Fibroblast of lung (primary cell): ENCODE results near the gene SMLR1. TPM values are rescaled to one million over a fixed set of nuclear protein-coding genes. Genes with fewer than 3 reads are reported as not detected.

ENCODE experiments used
- DNase-seq, 2 donors: peaks; one replicate each; pipeline versions ENCODE4 v3.0.0 to v3.0.0-alpha.2; 2010; ENCODE audit warnings: low read depth in 2 of 2
- H2AFZ ChIP-seq: 2 replicates; pipeline ENCODE4 v1.5.1; 2012; ENCODE audit warnings: low read length, control low read depth, inconsistent platforms
- H3K27ac ChIP-seq: 2 replicates; pipeline ENCODE4 v1.5.1; 2011; ENCODE audit warnings: low read length, control low read depth; ENCODE audit not compliant: insufficient read depth
- H3K27me3 ChIP-seq: 2 replicates; pipeline ENCODE4 v1.5.1; 2011; ENCODE audit warnings: mild to moderate bottlenecking, low read length; ENCODE audit not compliant: control insufficient read depth, insufficient read depth
- H3K36me3 ChIP-seq: 2 replicates; pipeline ENCODE4 v1.5.1; 2011; ENCODE audit warnings: low read length; ENCODE audit not compliant: control insufficient read depth, insufficient read depth
- H3K4me1 ChIP-seq: 2 replicates; pipeline ENCODE4 v1.5.1; 2011; ENCODE audit warnings: low read length; ENCODE audit not compliant: control insufficient read depth, insufficient read depth; ENCODE audit errors: extremely low read depth
- H3K4me2 ChIP-seq: 2 replicates; pipeline ENCODE4 v1.5.1; 2011; ENCODE audit warnings: low read length, control low read depth; ENCODE audit not compliant: insufficient read depth; ENCODE audit errors: extremely low read depth
- H3K4me3 ChIP-seq, 4 experiments: fragments of 200-600 bp in 1 of 4; sonication (generic) in 1 of 4; replicated peaks in 1 of 4; 2 replicates each; pipeline ENCODE4 v1.5.1; 2011 to 2016; ENCODE audit warnings: low read length in 4 of 4, low read depth in 3 of 4, mild to moderate bottlenecking in 3 of 4, control low read depth in 2 of 4, inconsistent platforms in 1 of 4, mixed read lengths in 1 of 4; ENCODE audit not compliant: insufficient read depth in 1 of 4; ENCODE audit errors: control extremely low read depth in 1 of 4
- H3K79me2 ChIP-seq: 2 replicates; pipeline ENCODE4 v1.5.1; 2012; ENCODE audit warnings: mild to moderate bottlenecking, low read length, inconsistent platforms; ENCODE audit not compliant: control insufficient read depth, insufficient read depth
- H3K9ac ChIP-seq: 2 replicates; pipeline ENCODE4 v1.5.1; 2011; ENCODE audit warnings: mild to moderate bottlenecking, low read length, control low read depth; ENCODE audit not compliant: insufficient read depth
- H3K9me3 ChIP-seq: 2 replicates; pipeline ENCODE4 v1.5.1; 2012; ENCODE audit warnings: low read depth, low read length; ENCODE audit not compliant: control insufficient read depth, insufficient read depth
- H4K20me1 ChIP-seq: 2 replicates; pipeline ENCODE4 v1.5.1; 2011; ENCODE audit warnings: low read length; ENCODE audit not compliant: control insufficient read depth, insufficient read depth; ENCODE audit errors: extremely low read depth
- EZH2 ChIP-seq: IDR thresholded peaks from 2 replicates; pipeline ENCODE4 v1.5.1; 2012; ENCODE audit warnings: low read length, control low read depth, mild to moderate bottlenecking; ENCODE audit errors: missing control alignments
- polyA plus RNA-seq, 2 donors: library from polyadenylated mRNA; depleted of rRNA in 1 of 2; stranded (reverse) in 1 of 2; unstranded in 1 of 2; fragments of >200 nt; gene quantifications; 2 replicates each; pipeline ENCODE4 v1.2.1, GENCODE V29; 2011 to 2012; ENCODE audit warnings: missing spikeins in 1 of 2
- total RNA-seq: library from RNA; depleted of rRNA; stranded (reverse); fragments of >200 nt; gene quantifications from 2 replicates; pipeline ENCODE4 v1.2.1, GENCODE V29; 2014
- TF ChIP-seq, protein P1 (sequence below), 2 donors: IDR thresholded peaks in 1 of 2; conservative IDR thresholded peaks in 1 of 2; 1 replicate in 1 of 2; 2 replicates in 1 of 2; pipeline ENCODE4 v1.5.1; 2011 to 2012; ENCODE audit warnings: low read length in 2 of 2, control low read depth in 1 of 2, inconsistent platforms in 1 of 2, low read depth in 1 of 2, mild to moderate bottlenecking in 1 of 2

Gene SMLR1
- total and polyA plus RNA-seq, 2 donors (not counting 1 experiment from before 2014, with no cell fraction given) = not detected

DNA sequence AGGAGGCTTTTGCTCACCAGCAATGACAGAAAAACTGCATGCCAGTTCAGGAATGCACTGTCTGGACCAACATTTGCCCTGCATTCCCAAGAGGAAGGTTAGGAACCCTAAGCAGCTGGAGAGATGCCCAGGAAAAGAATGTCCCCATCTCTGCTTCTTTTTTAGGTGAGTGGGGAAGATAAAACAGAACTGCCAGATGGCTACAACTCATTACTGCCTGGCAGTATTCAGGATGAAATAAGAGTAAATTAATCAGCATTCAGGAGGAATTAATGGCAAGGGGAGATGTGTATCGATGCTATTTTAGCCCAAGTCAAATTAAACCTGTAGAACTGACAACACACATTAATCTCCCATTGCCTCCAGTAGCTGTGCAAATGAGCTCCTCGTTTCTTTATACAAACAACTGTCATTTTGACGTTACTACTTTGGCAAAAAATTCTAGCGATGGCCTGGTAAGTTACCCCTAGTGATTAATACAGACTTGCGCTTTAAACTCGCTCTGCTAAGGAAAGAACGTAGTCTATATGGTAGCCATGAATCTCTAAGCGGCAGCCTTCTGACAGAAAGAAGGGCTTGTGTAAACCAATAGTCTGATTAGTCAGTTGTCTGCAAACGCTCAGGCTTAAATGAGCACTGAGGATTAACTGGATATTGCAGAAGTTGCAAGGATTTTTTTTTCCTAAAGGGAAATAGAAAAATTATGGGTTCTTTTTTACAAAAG lies 16.7 kb upstream of the SMLR1 start:
- Histone ChIP-seq H3K27me3 (no peaks in the 10 kb centered on the region), H2AFZ (no peak overlapping the region), H3K27ac (no peak overlapping the region), H3K4me2 (no peak overlapping the region), H3K9ac (no peak overlapping the region), H3K9me3 (no peaks in the 10 kb centered on the region), H3K4me1 (no peaks in the 10 kb centered on the region), H3K4me3 (no peak overlapping the region), H4K20me1 (no peaks in the 10 kb centered on the region), H3K79me2 (no peaks in the 10 kb centered on the region), H3K36me3 (no peaks in the 10 kb centered on the region)
- DNase-seq = peak; percentile 46 to 61
- no peak for TF ChIP-seq EZH2
- TF ChIP-seq, protein P1, sequence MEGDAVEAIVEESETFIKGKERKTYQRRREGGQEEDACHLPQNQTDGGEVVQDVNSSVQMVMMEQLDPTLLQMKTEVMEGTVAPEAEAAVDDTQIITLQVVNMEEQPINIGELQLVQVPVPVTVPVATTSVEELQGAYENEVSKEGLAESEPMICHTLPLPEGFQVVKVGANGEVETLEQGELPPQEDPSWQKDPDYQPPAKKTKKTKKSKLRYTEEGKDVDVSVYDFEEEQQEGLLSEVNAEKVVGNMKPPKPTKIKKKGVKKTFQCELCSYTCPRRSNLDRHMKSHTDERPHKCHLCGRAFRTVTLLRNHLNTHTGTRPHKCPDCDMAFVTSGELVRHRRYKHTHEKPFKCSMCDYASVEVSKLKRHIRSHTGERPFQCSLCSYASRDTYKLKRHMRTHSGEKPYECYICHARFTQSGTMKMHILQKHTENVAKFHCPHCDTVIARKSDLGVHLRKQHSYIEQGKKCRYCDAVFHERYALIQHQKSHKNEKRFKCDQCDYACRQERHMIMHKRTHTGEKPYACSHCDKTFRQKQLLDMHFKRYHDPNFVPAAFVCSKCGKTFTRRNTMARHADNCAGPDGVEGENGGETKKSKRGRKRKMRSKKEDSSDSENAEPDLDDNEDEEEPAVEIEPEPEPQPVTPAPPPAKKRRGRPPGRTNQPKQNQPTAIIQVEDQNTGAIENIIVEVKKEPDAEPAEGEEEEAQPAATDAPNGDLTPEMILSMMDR (conservative IDR thresholded peaks at IDR 0.05 in 1 of 2, IDR thresholded peaks at IDR 0.05 in 1 of 2; ENCODE audit: low read depth in 1 of 2, low read length in 2 of 2) = no peak

DNA sequence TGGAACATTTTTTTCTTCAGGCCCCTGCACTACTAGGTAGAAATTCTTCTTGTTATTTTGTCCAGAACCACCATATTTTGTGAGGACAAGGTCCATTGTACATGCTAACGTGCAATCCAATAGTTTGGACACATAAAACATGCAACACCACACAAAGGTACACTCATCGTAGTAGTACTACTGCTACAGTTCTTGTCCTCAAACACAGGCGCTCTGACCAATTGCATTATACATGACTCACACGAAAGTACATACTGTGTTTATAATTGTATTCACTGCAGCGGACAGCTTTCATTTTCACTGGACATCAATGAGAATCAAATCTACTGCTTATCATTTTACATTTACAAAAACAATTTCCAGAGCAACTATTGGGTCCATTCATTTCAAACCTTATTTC lies 15.3 kb upstream of the SMLR1 start:
- H3K4me3 ChIP-seq = peak overlapping the region in 1 of 4 experiments; percentile 24
- H4K20me1 ChIP-seq = no peaks in the 10 kb centered on the region
- TF ChIP-seq, protein P1 (conservative IDR thresholded peaks at IDR 0.05 in 1 of 2, IDR thresholded peaks at IDR 0.05 in 1 of 2; ENCODE audit: low read depth in 1 of 2, low read length in 2 of 2) = no peak
- no peak for TF ChIP-seq EZH2
- no peak overlapping the region for H3K27ac ChIP-seq
- H3K4me2 ChIP-seq = no peak overlapping the region
- DNase-seq = peak in 1 of 2 donors; percentile 44
- no peak overlapping the region for H2AFZ ChIP-seq
- H3K36me3 ChIP-seq = no peaks in the 10 kb centered on the region
- H3K27me3 ChIP-seq = no peaks in the 10 kb centered on the region
- no peak overlapping the region for H3K9ac ChIP-seq
- no peaks in the 10 kb centered on the region for H3K79me2 ChIP-seq
- no peaks in the 10 kb centered on the region for H3K9me3 ChIP-seq
- no peaks in the 10 kb centered on the region for H3K4me1 ChIP-seq

DNA sequence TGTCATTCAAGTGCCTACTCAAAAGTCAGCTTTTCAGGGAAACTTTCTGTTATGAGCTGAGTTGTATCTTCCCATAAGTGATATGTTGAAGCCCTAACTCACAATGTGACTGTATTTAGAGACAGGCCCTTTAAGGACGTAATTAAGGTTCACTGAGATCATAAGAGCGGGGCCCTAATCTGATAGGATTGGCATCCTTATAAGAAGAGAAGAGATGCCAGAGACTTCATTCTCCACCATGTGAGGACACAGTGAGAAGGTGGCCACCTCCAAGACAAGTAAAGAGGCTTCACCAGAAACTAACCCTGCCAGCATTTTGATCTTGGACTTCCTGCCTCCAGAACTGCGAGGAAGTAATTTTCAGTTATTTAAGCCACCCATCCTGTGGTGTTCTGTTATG lies 12.7 kb upstream of the SMLR1 start:
- Histone ChIP-seq H3K9ac (no peak overlapping the region), H3K27me3 (no peaks in the 10 kb centered on the region)
- no peak for DNase-seq

More for the DNA sequence above, 12.7 kb upstream of the SMLR1 start:
- no peaks in the 10 kb centered on the region for H3K79me2 ChIP-seq
- H2AFZ ChIP-seq = no peak overlapping the region
- H4K20me1 ChIP-seq = no peaks in the 10 kb centered on the region
- no peaks in the 10 kb centered on the region for H3K4me1 ChIP-seq
- no peak overlapping the region for H3K4me2 ChIP-seq
- TF ChIP-seq, protein P1 (conservative IDR thresholded peaks at IDR 0.05 in 1 of 2, IDR thresholded peaks at IDR 0.05 in 1 of 2; ENCODE audit: low read depth in 1 of 2, low read length in 2 of 2) = no peak
- TF ChIP-seq EZH2 = no peak
- H3K36me3 ChIP-seq = no peaks in the 10 kb centered on the region
- no peak overlapping the region for H3K27ac ChIP-seq
- no peaks in the 10 kb centered on the region for H3K9me3 ChIP-seq
- no peak overlapping the region for H3K4me3 ChIP-seq
